ENCODE results near the gene UBE2R2.

UBE2R2 gene

DNA sequence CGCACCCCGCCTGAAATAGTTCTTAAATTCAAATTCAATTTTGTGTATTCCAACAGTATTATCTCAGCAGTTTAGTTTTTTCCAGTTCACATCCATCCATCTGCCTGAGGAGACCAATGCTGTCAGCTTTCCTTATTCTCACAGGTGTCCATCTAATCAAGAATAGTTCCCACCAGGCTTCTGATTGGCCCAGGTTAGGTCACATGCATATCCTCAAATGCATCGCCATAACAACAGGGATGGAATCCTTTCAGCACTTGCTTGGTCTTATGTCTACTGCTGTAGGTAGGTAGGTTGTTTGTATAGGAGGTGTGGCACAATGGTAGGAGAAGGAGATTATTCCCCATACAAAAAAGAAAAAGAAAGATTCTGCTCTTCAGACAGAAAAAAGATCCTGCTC lies 91.2 kb downstream of the UBE2R2 start:
- no peaks in the 10 kb centered on the region for H3K27me3 ChIP-seq (ENCODE audit: insufficient read depth, low read length)
- H3K79me2 ChIP-seq (ENCODE audit: control insufficient read depth, insufficient read depth, low read length, poor library complexity) = no peaks in the 10 kb centered on the region
- no peak overlapping the region for H3K23ac ChIP-seq (ENCODE audit: low read length)
- no peak overlapping the region for H3K14ac ChIP-seq (ENCODE audit: low read length)
- no peak overlapping the region for H3K18ac ChIP-seq (ENCODE audit: low read length)
- no peak overlapping the region for H2AK5ac ChIP-seq (ENCODE audit: low read length)
- H2BK5ac ChIP-seq (ENCODE audit: low read depth, low read length, poor library complexity) = no peak overlapping the region
- no peak overlapping the region for H2BK12ac ChIP-seq (ENCODE audit: low read length)
- no peak overlapping the region for H3K4me2 ChIP-seq (ENCODE audit: low read length)
- H3K4ac ChIP-seq (ENCODE audit: low read depth, low read length) = peak overlapping the region; percentile 33
- H2AFZ ChIP-seq (ENCODE audit: insufficient read depth, low read length, poor library complexity) = no peak overlapping the region
- no peak overlapping the region for H4K12ac ChIP-seq (ENCODE audit: low read depth, low read length)
- H3K36me3 ChIP-seq (ENCODE audit: control insufficient read depth in 1 of 2, insufficient read depth in 2 of 2, low read length in 2 of 2) = peaks cover 5 to 6% of the 10 kb centered on the region in 2 experiments
- no CpG with 5 or more reads among the region's 3 CpGs for WGBS (ENCODE audit: extremely low coverage, insufficient coverage, insufficient read length)
- no peaks in the 10 kb centered on the region for H3K9me3 ChIP-seq (ENCODE audit: insufficient read depth, low read depth, low read length)
- no peak overlapping the region for H4K91ac ChIP-seq (ENCODE audit: low read depth, low read length)
- no peaks in the 10 kb centered on the region for H3K4me1 ChIP-seq (ENCODE audit: control insufficient read depth in 1 of 2, insufficient read depth in 2 of 2, low read length in 2 of 2)
- no peaks in the 10 kb centered on the region for H3K79me1 ChIP-seq (ENCODE audit: low read length)
- no peak overlapping the region for H3K9ac ChIP-seq (ENCODE audit: low read length)
- no peak overlapping the region for H3K27ac ChIP-seq (ENCODE audit: low read depth, low read length)
- H3K4me3 ChIP-seq (ENCODE audit: low read depth, low read length) = no peak overlapping the region
- no peak overlapping the region for H4K8ac ChIP-seq (ENCODE audit: low read depth, low read length)
- DNase-seq = no peak
- no peak overlapping the region for H2BK120ac ChIP-seq (ENCODE audit: insufficient read depth, low read length, poor library complexity)

DNA sequence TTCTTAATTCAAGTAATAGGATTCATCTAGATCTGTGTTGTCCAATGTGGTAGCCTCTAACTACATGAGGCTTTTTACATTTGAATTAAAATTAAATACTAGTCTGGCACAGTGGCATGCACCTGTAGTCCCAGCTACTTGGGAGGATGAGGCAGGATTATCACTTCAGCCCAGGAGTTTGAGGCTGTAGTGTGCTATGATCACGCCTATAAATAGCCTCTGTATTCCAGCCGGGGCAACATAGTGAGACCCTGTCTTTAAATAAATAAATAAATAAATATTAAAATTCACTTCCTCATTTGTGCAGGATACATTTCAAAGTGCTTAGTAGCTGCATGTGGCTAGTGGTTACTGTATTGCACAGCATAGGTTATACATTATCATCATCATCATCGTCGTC lies 91.8 kb downstream of the UBE2R2 start:
- no peak overlapping the region for H2BK12ac ChIP-seq (ENCODE audit: low read length)
- no peak overlapping the region for H3K18ac ChIP-seq (ENCODE audit: low read length)
- no CpG with 5 or more reads among the region's 4 CpGs for WGBS (ENCODE audit: extremely low coverage, insufficient coverage, insufficient read length)
- H4K12ac ChIP-seq (ENCODE audit: low read depth, low read length) = no peak overlapping the region
- no peak overlapping the region for H3K14ac ChIP-seq (ENCODE audit: low read length)
- H2AFZ ChIP-seq (ENCODE audit: insufficient read depth, low read length, poor library complexity) = no peak overlapping the region
- peaks cover 7 to 10% of the 10 kb centered on the region in 2 experiments for H3K36me3 ChIP-seq (ENCODE audit: control insufficient read depth in 1 of 2, insufficient read depth in 2 of 2, low read length in 2 of 2)
- no peak overlapping the region for H4K91ac ChIP-seq (ENCODE audit: low read depth, low read length)
- H2BK120ac ChIP-seq (ENCODE audit: insufficient read depth, low read length, poor library complexity) = no peak overlapping the region
- no peak for DNase-seq
- no peak overlapping the region for H3K27ac ChIP-seq (ENCODE audit: low read depth, low read length)
- H3K9me3 ChIP-seq (ENCODE audit: insufficient read depth, low read depth, low read length) = no peaks in the 10 kb centered on the region
- no peak overlapping the region for H3K4me2 ChIP-seq (ENCODE audit: low read length)
- no peak overlapping the region for H3K4ac ChIP-seq (ENCODE audit: low read depth, low read length)
- H2AK5ac ChIP-seq (ENCODE audit: low read length) = no peak overlapping the region
- no peaks in the 10 kb centered on the region for H3K4me1 ChIP-seq (ENCODE audit: control insufficient read depth in 1 of 2, insufficient read depth in 2 of 2, low read length in 2 of 2)
- no peaks in the 10 kb centered on the region for H3K27me3 ChIP-seq (ENCODE audit: insufficient read depth, low read length)
- no peaks in the 10 kb centered on the region for H3K79me1 ChIP-seq (ENCODE audit: low read length)
- H3K23ac ChIP-seq (ENCODE audit: low read length) = no peak overlapping the region
- no peak overlapping the region for H3K4me3 ChIP-seq (ENCODE audit: low read depth, low read length)
- no peak overlapping the region for H2BK5ac ChIP-seq (ENCODE audit: low read depth, low read length, poor library complexity)
- no peak overlapping the region for H4K8ac ChIP-seq (ENCODE audit: low read depth, low read length)
- no peak overlapping the region for H3K9ac ChIP-seq (ENCODE audit: low read length)
- no peaks in the 10 kb centered on the region for H3K79me2 ChIP-seq (ENCODE audit: control insufficient read depth, insufficient read depth, low read length, poor library complexity)

DNA sequence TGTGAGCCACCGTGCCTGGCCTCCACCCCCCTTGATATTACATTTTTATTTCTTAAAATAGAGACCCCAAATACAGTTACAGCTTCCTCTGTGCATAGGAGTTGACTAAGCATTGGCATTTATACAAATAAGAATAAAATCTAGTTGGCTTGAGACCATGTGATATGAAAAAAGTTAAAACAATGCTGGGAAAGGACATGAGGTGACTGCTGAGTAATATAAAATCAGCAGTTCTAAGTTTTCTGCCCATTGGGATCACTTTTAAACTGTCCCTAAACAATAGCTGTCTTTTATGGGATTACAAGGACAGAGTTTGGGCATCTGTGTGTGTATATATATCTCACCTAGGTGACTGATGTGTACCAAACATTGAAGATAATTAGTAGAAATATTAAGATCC lies 96.6 kb downstream of the UBE2R2 start:
- no peak overlapping the region for H3K18ac ChIP-seq (ENCODE audit: low read length)
- H4K12ac ChIP-seq (ENCODE audit: low read depth, low read length) = no peak overlapping the region
- no peak overlapping the region for H3K4me2 ChIP-seq (ENCODE audit: low read length)
- no CpG with 5 or more reads among the region's 1 CpG for WGBS (ENCODE audit: extremely low coverage, insufficient coverage, insufficient read length)
- H2AFZ ChIP-seq (ENCODE audit: insufficient read depth, low read length, poor library complexity) = no peak overlapping the region
- H3K27me3 ChIP-seq (ENCODE audit: insufficient read depth, low read length) = no peaks in the 10 kb centered on the region
- no peak overlapping the region for H3K23ac ChIP-seq (ENCODE audit: low read length)
- no peak overlapping the region for H2BK5ac ChIP-seq (ENCODE audit: low read depth, low read length, poor library complexity)
- H2AK5ac ChIP-seq (ENCODE audit: low read length) = no peak overlapping the region
- H4K8ac ChIP-seq (ENCODE audit: low read depth, low read length) = no peak overlapping the region
- no peak overlapping the region for H2BK12ac ChIP-seq (ENCODE audit: low read length)
- peaks cover 12 to 24% of the 10 kb centered on the region in 2 experiments for H3K36me3 ChIP-seq (ENCODE audit: control insufficient read depth in 1 of 2, insufficient read depth in 2 of 2, low read length in 2 of 2)
- no peaks in the 10 kb centered on the region for H3K79me1 ChIP-seq (ENCODE audit: low read length)
- no peak for DNase-seq
- H3K14ac ChIP-seq (ENCODE audit: low read length) = no peak overlapping the region
- no peaks in the 10 kb centered on the region for H3K9me3 ChIP-seq (ENCODE audit: insufficient read depth, low read depth, low read length)
- no peaks in the 10 kb centered on the region for H3K79me2 ChIP-seq (ENCODE audit: control insufficient read depth, insufficient read depth, low read length, poor library complexity)
- H3K4me1 ChIP-seq (ENCODE audit: control insufficient read depth in 1 of 2, insufficient read depth in 2 of 2, low read length in 2 of 2) = no peaks in the 10 kb centered on the region
- H3K9ac ChIP-seq (ENCODE audit: low read length) = no peak overlapping the region
- H3K4ac ChIP-seq (ENCODE audit: low read depth, low read length) = no peak overlapping the region
- no peak overlapping the region for H3K27ac ChIP-seq (ENCODE audit: low read depth, low read length)
- no peak overlapping the region for H4K91ac ChIP-seq (ENCODE audit: low read depth, low read length)
- H2BK120ac ChIP-seq (ENCODE audit: insufficient read depth, low read length, poor library complexity) = no peak overlapping the region
- no peak overlapping the region for H3K4me3 ChIP-seq (ENCODE audit: low read depth, low read length)

GRCh38 chr9:33914887-33915628 lies 98.1 kb downstream of the UBE2R2 start:
- no peaks in the 10 kb centered on the region for H3K9me3 ChIP-seq (ENCODE audit: insufficient read depth, low read depth, low read length)
- H3K9ac ChIP-seq (ENCODE audit: low read length) = no peak overlapping the region
- no peak overlapping the region for H3K4ac ChIP-seq (ENCODE audit: low read depth, low read length)
- H2BK120ac ChIP-seq (ENCODE audit: insufficient read depth, low read length, poor library complexity) = no peak overlapping the region
- H2BK5ac ChIP-seq (ENCODE audit: low read depth, low read length, poor library complexity) = no peak overlapping the region
- no peak overlapping the region for H2AFZ ChIP-seq (ENCODE audit: insufficient read depth, low read length, poor library complexity)
- no peak overlapping the region for H3K18ac ChIP-seq (ENCODE audit: low read length)
- no peak overlapping the region for H3K27ac ChIP-seq (ENCODE audit: low read depth, low read length)
- no peak overlapping the region for H3K23ac ChIP-seq (ENCODE audit: low read length)
- H3K79me1 ChIP-seq (ENCODE audit: low read length) = no peaks in the 10 kb centered on the region
- no peak overlapping the region for H3K4me2 ChIP-seq (ENCODE audit: low read length)
- H4K91ac ChIP-seq (ENCODE audit: low read depth, low read length) = no peak overlapping the region
- H3K27me3 ChIP-seq (ENCODE audit: insufficient read depth, low read length) = no peaks in the 10 kb centered on the region
- no peaks in the 10 kb centered on the region for H3K79me2 ChIP-seq (ENCODE audit: control insufficient read depth, insufficient read depth, low read length, poor library complexity)
- peaks cover 17 to 34% of the 10 kb centered on the region in 2 experiments for H3K36me3 ChIP-seq (ENCODE audit: control insufficient read depth in 1 of 2, insufficient read depth in 2 of 2, low read length in 2 of 2)
- H2AK5ac ChIP-seq (ENCODE audit: low read length) = no peak overlapping the region
- H3K4me1 ChIP-seq (ENCODE audit: control insufficient read depth in 1 of 2, insufficient read depth in 2 of 2, low read length in 2 of 2) = no peaks in the 10 kb centered on the region
- no peak overlapping the region for H2BK12ac ChIP-seq (ENCODE audit: low read length)
- H3K14ac ChIP-seq (ENCODE audit: low read length) = no peak overlapping the region
- no CpG with 5 or more reads among the region's 3 CpGs for WGBS (ENCODE audit: extremely low coverage, insufficient coverage, insufficient read length)
- no peak overlapping the region for H4K8ac ChIP-seq (ENCODE audit: low read depth, low read length)
- no peak overlapping the region for H4K12ac ChIP-seq (ENCODE audit: low read depth, low read length)
- no peak overlapping the region for H3K4me3 ChIP-seq (ENCODE audit: low read depth, low read length)
- DNase-seq = no peak
